Suppressor macrophage treated with lipopolysaccharide for 1 hour (primary cell): ENCODE data around the gene COX8C.
"Not testable (repeated sequence)": the region's sequence is repeated elsewhere in the genome, so short reads cannot be mapped to it uniquely, and the experiment has no call there.

Experiments
- DNase-seq, 3 donors: peaks; one replicate each; pipeline ENCODE4 v3.0.0-alpha.2; 2020 to 2022

The COX8C gene

DNA sequence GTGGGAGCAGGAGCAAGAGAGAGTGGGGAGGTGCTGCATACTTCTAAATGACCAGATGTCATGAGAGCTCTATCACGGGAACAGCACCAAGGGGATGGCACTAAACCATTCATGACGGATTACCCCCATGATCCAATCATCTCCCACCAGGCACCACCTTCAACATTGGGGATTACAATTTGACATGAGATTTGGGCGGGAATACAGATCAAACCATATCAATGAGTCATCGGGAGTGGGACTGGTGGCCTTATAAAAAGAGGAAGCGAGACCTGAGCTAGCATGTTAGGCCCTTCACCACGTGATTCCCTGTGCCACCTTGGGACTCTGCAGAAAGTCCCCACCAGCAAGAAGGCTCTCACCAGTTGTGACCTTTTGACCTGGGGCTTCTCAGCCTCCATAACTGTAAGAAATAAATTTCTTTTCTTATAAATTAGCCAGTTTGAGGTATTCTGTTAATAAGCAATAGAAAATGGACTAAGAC lies 28.7 kb downstream of the COX8C start:
- peak; percentile 70 to 80 (median 75) for DNase-seq

DNA sequence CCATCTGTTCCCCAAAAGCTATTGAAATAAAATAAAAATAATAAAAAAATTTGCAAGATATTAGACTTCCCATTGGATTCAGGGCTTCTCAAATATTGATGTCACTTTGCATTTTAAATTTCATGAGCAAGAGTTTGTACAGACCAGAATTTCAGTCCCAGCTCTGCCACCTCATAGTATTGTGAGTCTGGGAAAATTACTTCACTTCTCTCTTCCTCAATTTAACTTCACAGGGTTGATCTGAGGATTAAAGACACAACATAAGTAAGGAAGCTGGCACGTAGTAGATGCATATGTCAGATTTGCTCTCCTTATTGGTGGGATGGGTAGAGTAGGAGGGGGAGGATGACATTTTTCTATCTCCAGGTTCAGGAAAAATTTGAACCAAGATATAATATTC lies 32.8 kb downstream of the COX8C start:
- DNase-seq = peak; percentile 65 to 87 (median 84)

DNA sequence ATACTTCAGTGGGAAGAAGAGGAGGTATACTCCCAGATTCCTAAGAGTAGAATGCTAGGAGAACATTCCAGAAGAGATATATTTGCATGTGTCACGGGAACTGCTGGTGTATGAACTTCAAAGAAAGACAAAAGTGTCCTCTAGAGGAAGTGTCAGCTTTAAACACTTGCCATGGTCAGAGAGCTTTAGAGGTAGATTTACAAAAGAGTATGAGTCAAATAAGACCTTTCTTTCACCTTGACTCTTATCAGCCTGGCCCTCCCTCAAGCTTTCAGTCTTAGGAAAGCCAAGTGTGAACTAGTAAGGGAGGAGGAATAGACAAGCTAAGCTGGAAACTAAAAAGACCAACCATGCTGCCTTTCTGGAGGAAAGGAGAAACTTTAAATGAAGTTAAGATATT lies 34.7 kb downstream of the COX8C start:
- no peak for DNase-seq

DNA sequence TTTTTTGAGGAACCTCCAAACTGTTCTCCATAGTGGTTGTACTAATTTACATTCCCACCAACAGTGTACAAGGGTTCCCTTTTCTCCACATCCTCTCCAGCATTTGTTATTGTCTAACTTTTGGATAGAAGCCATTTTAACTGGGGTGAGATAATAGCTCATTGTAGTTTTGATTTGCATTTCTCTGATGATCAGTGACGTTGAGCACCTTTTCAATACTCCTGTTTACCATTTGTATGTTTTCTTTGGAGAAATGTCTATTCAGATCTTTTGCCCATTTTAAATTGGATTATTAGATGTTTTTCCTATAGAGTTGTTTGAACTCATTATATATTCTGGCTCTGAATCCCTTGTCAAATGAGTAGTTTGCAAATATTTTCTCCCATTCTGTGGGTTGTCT lies 37.3 kb downstream of the COX8C start:
- DNase-seq = not testable (repeated sequence)

DNA sequence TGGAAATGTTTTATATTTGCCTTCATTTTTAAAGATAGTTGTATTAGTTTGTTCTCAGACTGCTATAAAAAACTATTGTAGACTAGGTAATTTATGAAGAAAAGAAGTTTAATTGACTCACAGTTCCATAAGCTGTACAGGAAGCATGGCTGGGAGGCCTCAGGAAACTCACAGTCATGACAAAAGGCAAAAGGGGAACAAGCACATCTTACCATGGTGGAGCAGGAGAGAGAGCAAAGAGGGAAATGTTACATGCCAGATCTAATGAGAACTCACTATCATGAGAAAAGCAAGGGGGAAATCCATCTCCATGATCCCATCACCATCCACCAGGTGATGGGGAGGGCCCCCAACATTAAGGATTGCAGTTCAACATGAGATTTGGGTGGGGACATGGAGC lies 48.2 kb downstream of the COX8C start:
- DNase-seq = peak; percentile 75 to 81 (median 79)

DNA sequence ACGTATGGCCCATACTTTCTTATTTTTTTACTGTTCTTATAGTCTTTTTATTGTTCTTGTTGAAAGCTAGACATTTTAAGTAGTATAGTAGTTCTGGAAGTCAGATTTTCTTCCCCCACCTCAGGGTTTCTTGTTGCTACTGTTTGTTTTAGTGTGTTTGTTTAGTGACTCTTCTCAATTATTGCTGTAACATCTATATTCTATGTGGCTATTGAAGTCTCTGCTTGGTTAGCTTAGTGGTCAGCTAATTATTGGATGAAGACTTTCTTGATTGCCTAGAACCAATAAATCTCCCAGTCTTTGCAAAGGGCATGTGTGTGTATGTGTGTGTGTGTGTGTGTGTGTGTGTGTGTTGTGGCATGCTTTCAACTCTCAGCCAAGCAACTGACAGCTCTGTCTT lies 49.5 kb downstream of the COX8C start:
- DNase-seq = no peak
